ENCODE results near the gene PPIL1. TPM values are rescaled to one million over a fixed set of nuclear protein-coding genes. Genes with fewer than 3 reads are reported as not detected.

The PPIL1 gene
- polyA plus RNA-seq, 3 donors: 2.0 to 7.6 (median 5.9) TPM

- peaks cover 58 to 81% of the 10 kb centered on the region in 2 donors for H3K36me3 Mint-ChIP-seq
- WGBS (ENCODE audit: insufficient coverage): 99% methylated on average over 7 of the region's 8 CpGs
- Histone ChIP-seq H3K4me1 (ENCODE audit: control insufficient read depth in 1 of 2, insufficient read depth in 2 of 2, low read length in 2 of 2) (no peaks in the 10 kb centered on the region), H3K4me3 (replicated peaks in 1 of 3; ENCODE audit: low read depth in 2 of 3, low read length in 3 of 3) (no peak overlapping the region), H4K20me1 (ENCODE audit: insufficient read depth, low read length) (no peaks in the 10 kb centered on the region), H3K9ac (ENCODE audit: insufficient read depth, low read length, poor library complexity, severe bottlenecking) (no peak overlapping the region), H3K79me2 (ENCODE audit: insufficient read depth, low read length) (peaks cover 47% of the 10 kb centered on the region), H3K36me3 (replicated peaks in 1 of 2; ENCODE audit: control insufficient read depth in 1 of 2, insufficient read depth in 2 of 2, low read length in 2 of 2) (peaks cover 29 to 62% of the 10 kb centered on the region in 2 donors), H3K9me3 (replicated peaks in 1 of 2; ENCODE audit: control insufficient read depth in 1 of 2, insufficient read depth in 1 of 2, low read length in 2 of 2) (no peaks in the 10 kb centered on the region), H3K27me3 (ENCODE audit: control insufficient read depth in 2 of 2, insufficient read depth in 2 of 2, low read length in 2 of 2) (no peaks in the 10 kb centered on the region), H2AFZ (ENCODE audit: insufficient read depth, low read depth, low read length, poor library complexity, severe bottlenecking) (no peak overlapping the region), H3K4me2 (replicated peaks; ENCODE audit: extremely low read depth, low read length, poor library complexity, severe bottlenecking) (no peak overlapping the region), H3K27ac (ENCODE audit: low read depth in 1 of 2, low read length in 2 of 2) (no peak overlapping the region)
- no peak overlapping the region for H3K27ac Mint-ChIP-seq
- no peaks in the 10 kb centered on the region for H3K4me1 Mint-ChIP-seq
- intact Hi-C loops (cut with micrococcal nuclease): loop anchor here in 1 of 2 donors (10.0 kb wide), 1 partner anchor 88 kb away; no protein-coding TSS in a partner anchor
- TF ChIP-seq, protein P1, sequence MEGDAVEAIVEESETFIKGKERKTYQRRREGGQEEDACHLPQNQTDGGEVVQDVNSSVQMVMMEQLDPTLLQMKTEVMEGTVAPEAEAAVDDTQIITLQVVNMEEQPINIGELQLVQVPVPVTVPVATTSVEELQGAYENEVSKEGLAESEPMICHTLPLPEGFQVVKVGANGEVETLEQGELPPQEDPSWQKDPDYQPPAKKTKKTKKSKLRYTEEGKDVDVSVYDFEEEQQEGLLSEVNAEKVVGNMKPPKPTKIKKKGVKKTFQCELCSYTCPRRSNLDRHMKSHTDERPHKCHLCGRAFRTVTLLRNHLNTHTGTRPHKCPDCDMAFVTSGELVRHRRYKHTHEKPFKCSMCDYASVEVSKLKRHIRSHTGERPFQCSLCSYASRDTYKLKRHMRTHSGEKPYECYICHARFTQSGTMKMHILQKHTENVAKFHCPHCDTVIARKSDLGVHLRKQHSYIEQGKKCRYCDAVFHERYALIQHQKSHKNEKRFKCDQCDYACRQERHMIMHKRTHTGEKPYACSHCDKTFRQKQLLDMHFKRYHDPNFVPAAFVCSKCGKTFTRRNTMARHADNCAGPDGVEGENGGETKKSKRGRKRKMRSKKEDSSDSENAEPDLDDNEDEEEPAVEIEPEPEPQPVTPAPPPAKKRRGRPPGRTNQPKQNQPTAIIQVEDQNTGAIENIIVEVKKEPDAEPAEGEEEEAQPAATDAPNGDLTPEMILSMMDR (IDR thresholded peaks at IDR 0.05): no peak
- no peaks in the 10 kb centered on the region for H3K27me3 Mint-ChIP-seq (ENCODE audit: low read depth in 3 of 3)
- no peak for DNase-seq
- H3K9me3 Mint-ChIP-seq: no peaks in the 10 kb centered on the region
- H3K4me3 Mint-ChIP-seq: no peak overlapping the region
Observed at GRCh38 chr6:36862164-36862847, 12.3 kb downstream of the PPIL1 start.

DNA sequence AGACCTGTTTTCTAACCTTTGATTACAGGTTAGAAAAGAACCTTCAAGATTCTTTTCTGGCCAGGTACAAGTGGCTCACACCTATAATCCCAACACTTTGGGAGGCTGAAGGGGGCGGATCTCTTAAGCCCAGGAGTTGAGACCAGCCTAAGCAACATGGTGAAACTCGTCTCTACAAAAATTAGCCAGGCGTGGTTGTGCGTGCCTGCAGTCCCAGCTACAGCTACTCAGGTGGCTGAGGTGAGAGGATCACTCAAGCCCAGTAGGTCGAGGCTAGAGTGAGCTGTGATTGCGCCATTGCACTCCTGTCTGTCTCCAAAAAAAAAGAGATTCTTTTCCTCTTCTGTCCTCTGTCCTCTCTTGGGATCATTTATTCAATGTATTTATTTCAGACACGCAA, 14.5 kb downstream of the PPIL1 start:
- no peak overlapping the region for H2AFZ ChIP-seq (ENCODE audit: insufficient read depth, low read depth, low read length, poor library complexity, severe bottlenecking)
- H3K27me3 ChIP-seq (ENCODE audit: control insufficient read depth in 2 of 2, insufficient read depth in 2 of 2, low read length in 2 of 2): no peaks in the 10 kb centered on the region
- Mint-ChIP-seq H3K27ac (no peak overlapping the region), H3K4me3 (no peak overlapping the region), H3K9me3 (no peaks in the 10 kb centered on the region), H3K4me1 (no peaks in the 10 kb centered on the region), H3K36me3 (peaks cover 58 to 80% of the 10 kb centered on the region in 2 donors), H3K27me3 (ENCODE audit: low read depth in 3 of 3) (no peaks in the 10 kb centered on the region)
- no peak overlapping the region for H3K4me2 ChIP-seq (replicated peaks; ENCODE audit: extremely low read depth, low read length, poor library complexity, severe bottlenecking)
- DNase-seq: no peak
- no peak overlapping the region for H3K4me3 ChIP-seq (replicated peaks in 1 of 3; ENCODE audit: low read depth in 2 of 3, low read length in 3 of 3)
- no peaks in the 10 kb centered on the region for H3K4me1 ChIP-seq (ENCODE audit: control insufficient read depth in 1 of 2, insufficient read depth in 2 of 2, low read length in 2 of 2)
- intact Hi-C loops (cut with micrococcal nuclease): loop anchor here in 1 of 2 donors (10.0 kb wide), 1 partner anchor 85 kb away; no protein-coding TSS in a partner anchor
- no peaks in the 10 kb centered on the region for H3K9me3 ChIP-seq (replicated peaks in 1 of 2; ENCODE audit: control insufficient read depth in 1 of 2, insufficient read depth in 1 of 2, low read length in 2 of 2)
- H3K79me2 ChIP-seq (ENCODE audit: insufficient read depth, low read length): peaks cover 25% of the 10 kb centered on the region
- no peak overlapping the region for H3K27ac ChIP-seq (ENCODE audit: low read depth in 1 of 2, low read length in 2 of 2)
- no peaks in the 10 kb centered on the region for H4K20me1 ChIP-seq (ENCODE audit: insufficient read depth, low read length)
- H3K36me3 ChIP-seq (replicated peaks in 1 of 2; ENCODE audit: control insufficient read depth in 1 of 2, insufficient read depth in 2 of 2, low read length in 2 of 2): peaks cover 23 to 56% of the 10 kb centered on the region in 2 donors
- TF ChIP-seq, protein P1 (IDR thresholded peaks at IDR 0.05): no peak
- WGBS (ENCODE audit: insufficient coverage): 100% methylated on average over 5 of the region's 7 CpGs
- no peak overlapping the region for H3K9ac ChIP-seq (ENCODE audit: insufficient read depth, low read length, poor library complexity, severe bottlenecking)
